Measurements from ENCODE around the gene PYGO1. TPM values are rescaled to one million over a fixed set of nuclear protein-coding genes. Genes with fewer than 3 reads are reported as not detected.

PYGO1 gene
- total and polyA plus RNA-seq, 2 of the 8 experiments (the other 6 are each of a cell fraction or from before 2014, with no cell fraction given) = 0.50 to 1.1 TPM

GRCh38 chr15:55590788-55591187 lies 2.6 kb upstream of the PYGO1 start:
- peaks cover 18 to 37% (median 32%) of the 10 kb centered on the region in 4 experiments for H3K27me3 ChIP-seq (replicated peaks in 1 of 4; ENCODE audit: control insufficient read depth in 3 of 4, extremely low read depth in 1 of 4, insufficient read depth in 3 of 4, low read length in 3 of 4)
- FAIRE-seq = no peak

More at GRCh38 chr15:55590788-55591187, 2.6 kb upstream of the PYGO1 start:
- Histone ChIP-seq H3K56ac (replicated peaks; ENCODE audit: insufficient read length, low read depth, low read length) (no peak overlapping the region), H3K4ac (replicated peaks; ENCODE audit: insufficient read length, low read depth, low read length) (no peak overlapping the region), H2BK5ac (ENCODE audit: low read depth, low read length) (no peak overlapping the region), H3K4me1 (replicated peaks in 1 of 4; ENCODE audit: control insufficient read depth in 3 of 4, insufficient read depth in 4 of 4, low read length in 3 of 4) (no peaks in the 10 kb centered on the region; a peak in 1 of 7 replicates), H2BK12ac (ENCODE audit: low read depth, low read length) (no peak overlapping the region), H2BK120ac (replicated peaks; ENCODE audit: low read depth, low read length) (no peak overlapping the region), H4K91ac (replicated peaks; ENCODE audit: insufficient read length, low read length) (no peak overlapping the region), H2BK20ac (ENCODE audit: low read length) (no peak overlapping the region), H3K36me3 (ENCODE audit: control insufficient read depth in 2 of 4, insufficient read depth in 4 of 4, low read length in 3 of 4) (no peaks in the 10 kb centered on the region; a peak in 1 of 8 replicates), H4K8ac (ENCODE audit: extremely low read depth, insufficient read depth, low read length) (no peak overlapping the region), H3K4me3 (ENCODE audit: extremely low read depth in 1 of 4, insufficient read depth in 2 of 4, low read depth in 3 of 4, low read length in 4 of 4) (no peak overlapping the region), H2AK5ac (ENCODE audit: low read depth, low read length) (no peak overlapping the region), H3K4me2 (ENCODE audit: insufficient read depth in 1 of 2, low read depth in 2 of 2, low read length in 2 of 2) (no peak overlapping the region), H3K79me2 (ENCODE audit: control insufficient read depth in 1 of 2, insufficient read depth in 2 of 2, low read length in 2 of 2) (no peaks in the 10 kb centered on the region), H4K20me1 (replicated peaks in 1 of 2; ENCODE audit: control insufficient read depth in 1 of 2, insufficient read depth in 2 of 2, low read length in 2 of 2) (peaks cover 0 to 2% of the 10 kb centered on the region in 2 experiments), H3K23me2 (ENCODE audit: low read depth, low read length) (peaks cover 8% of the 10 kb centered on the region), H3K9me3 (ENCODE audit: insufficient read depth in 2 of 2, low read depth in 1 of 2, low read length in 1 of 2) (no peaks in the 10 kb centered on the region), H3K18ac (ENCODE audit: extremely low read depth, low read length) (no peak overlapping the region), H3K27ac (ENCODE audit: low read depth, low read length) (no peak overlapping the region), H3K79me1 (ENCODE audit: low read depth, low read length) (no peaks in the 10 kb centered on the region), H4K5ac (ENCODE audit: insufficient read length, low read depth, low read length) (no peak overlapping the region), H3K23ac (ENCODE audit: insufficient read length) (no peak overlapping the region), H2BK15ac (ENCODE audit: low read length) (no peak overlapping the region), H3K9ac (replicated peaks in 1 of 4; ENCODE audit: extremely low read depth in 1 of 4, low read depth in 3 of 4, low read length in 3 of 4) (no peak overlapping the region), H2AFZ (ENCODE audit: low read length) (no peak overlapping the region), H3K14ac (ENCODE audit: insufficient read length) (no peak overlapping the region)
- ChIA-PET CTCF (ENCODE audit: partially characterized antibody) (interaction anchor here (0.7 to 1.3 kb wide), 2 partner anchors 64 to 199 kb away, joined by 3 read pairs; no protein-coding TSS in a partner anchor), POLR2A (ENCODE audit: partially characterized antibody) (interaction anchor here (0.6 kb wide), 1 partner anchor 269 kb away, joined by 4 read pairs; no protein-coding TSS in a partner anchor)
- TF ChIP-seq SIRT6 (IDR thresholded peaks at IDR 0.05; ENCODE audit: low read length) (no peak), CBX8 (IDR thresholded peaks at IDR 0.05; ENCODE audit: borderline replicate concordance, low read depth, low read length) (no peak), SP2 (IDR thresholded peaks at IDR 0.05; ENCODE audit: low read length) (no peak), POLR2AphosphoS5 (IDR thresholded peaks at IDR 0.05; ENCODE audit: low read depth, low read length) (no peak), BRCA1 (IDR thresholded peaks at IDR 0.05; ENCODE audit: low read depth, low read length) (no peak), ATF3 (IDR thresholded peaks at IDR 0.05; ENCODE audit: insufficient read depth, low read depth, low read length) (no peak), RFX5 (IDR thresholded peaks at IDR 0.05; ENCODE audit: borderline replicate concordance, low read depth, low read length) (no peak), ASH2L (IDR thresholded peaks at IDR 0.05; ENCODE audit: low read length) (no peak), GTF2F1 (IDR thresholded peaks at IDR 0.05; ENCODE audit: borderline replicate concordance, low read depth, low read length) (no peak), USF2 (IDR thresholded peaks at IDR 0.05; ENCODE audit: low read length) (no peak), CHD2 (IDR thresholded peaks at IDR 0.05; ENCODE audit: low read length) (no peak), TAF7 (optimal IDR thresholded peaks at IDR 0.05; ENCODE audit: borderline replicate concordance, low read depth, low read length) (no peak), GABPA (IDR thresholded peaks at IDR 0.05; ENCODE audit: borderline replicate concordance, insufficient read depth, low read length) (no peak)
- WGBS, 2 experiments (ENCODE audit: extremely low coverage in 1 of 2, insufficient coverage in 1 of 2, insufficient read length in 1 of 2, insufficient replicate concordance in 2 of 2, low coverage in 1 of 2, low lambda C conversion rate in 2 of 2, missing lambda C conversion rate in 1 of 2) = 85% methylated on average over 3 of the region's 3 CpGs; no CpG with 5 or more reads in 1 of the 2 experiments
- DNase-seq (ENCODE audit: low read depth in 1 of 2, low spot score in 2 of 2) = no peak
